ENCODE measurements around the gene CAMK1.

Gene CAMK1

DNA sequence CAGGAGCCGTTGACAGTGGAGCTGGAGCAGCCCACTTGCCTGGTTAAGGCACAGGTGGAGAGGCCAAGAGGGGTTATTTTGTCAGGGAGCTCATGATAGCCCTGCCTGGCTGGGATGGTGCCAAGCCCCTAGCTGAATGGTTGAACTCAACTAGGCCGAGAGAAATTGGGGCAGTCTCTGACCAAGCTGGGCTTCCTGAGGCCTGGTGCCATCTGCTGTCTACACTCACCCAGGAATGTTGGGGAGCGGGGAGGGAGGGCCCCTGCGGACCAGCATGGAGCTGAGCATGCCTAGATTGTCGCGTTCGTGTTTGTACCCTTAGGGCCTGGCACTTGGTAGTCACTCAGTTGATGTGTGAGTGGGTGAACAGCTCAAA lies 37.0 kb downstream of the CAMK1 start:
- DNase-seq = no peak

DNA sequence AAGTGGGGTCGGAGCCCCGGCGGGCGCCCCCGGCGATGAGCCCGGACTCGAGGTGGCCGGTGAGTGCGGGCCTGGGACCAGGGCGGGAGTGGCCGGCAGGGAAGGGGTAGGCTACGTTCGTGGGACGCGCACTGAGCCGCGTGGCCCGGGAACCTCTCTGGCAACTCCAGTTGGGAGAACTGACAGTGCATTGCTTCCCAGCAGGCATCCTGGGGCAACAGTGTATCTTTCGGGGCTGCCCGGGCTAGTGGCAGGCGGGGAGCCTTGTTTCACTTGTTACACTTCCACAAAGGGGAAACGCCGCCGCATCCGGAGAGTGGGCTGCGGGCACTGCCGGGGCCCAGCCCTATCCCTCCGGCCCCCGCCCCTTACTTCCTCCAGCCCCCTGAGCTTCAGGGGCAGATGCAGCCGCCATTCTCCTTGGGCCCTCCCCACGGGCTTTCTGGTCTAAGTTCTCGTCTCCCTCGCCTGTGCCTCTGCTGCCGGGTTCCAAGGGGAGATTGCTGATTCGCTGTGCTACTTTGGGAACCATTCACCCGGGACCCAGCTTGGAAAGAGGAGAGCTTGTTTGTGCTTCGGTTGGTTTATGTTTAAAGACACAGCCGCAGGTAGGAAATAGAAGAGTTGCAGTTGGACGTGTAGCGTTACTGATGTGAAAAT lies 37.5 kb downstream of the CAMK1 start:
- DNase-seq = peak; percentile 60 to 76

DNA sequence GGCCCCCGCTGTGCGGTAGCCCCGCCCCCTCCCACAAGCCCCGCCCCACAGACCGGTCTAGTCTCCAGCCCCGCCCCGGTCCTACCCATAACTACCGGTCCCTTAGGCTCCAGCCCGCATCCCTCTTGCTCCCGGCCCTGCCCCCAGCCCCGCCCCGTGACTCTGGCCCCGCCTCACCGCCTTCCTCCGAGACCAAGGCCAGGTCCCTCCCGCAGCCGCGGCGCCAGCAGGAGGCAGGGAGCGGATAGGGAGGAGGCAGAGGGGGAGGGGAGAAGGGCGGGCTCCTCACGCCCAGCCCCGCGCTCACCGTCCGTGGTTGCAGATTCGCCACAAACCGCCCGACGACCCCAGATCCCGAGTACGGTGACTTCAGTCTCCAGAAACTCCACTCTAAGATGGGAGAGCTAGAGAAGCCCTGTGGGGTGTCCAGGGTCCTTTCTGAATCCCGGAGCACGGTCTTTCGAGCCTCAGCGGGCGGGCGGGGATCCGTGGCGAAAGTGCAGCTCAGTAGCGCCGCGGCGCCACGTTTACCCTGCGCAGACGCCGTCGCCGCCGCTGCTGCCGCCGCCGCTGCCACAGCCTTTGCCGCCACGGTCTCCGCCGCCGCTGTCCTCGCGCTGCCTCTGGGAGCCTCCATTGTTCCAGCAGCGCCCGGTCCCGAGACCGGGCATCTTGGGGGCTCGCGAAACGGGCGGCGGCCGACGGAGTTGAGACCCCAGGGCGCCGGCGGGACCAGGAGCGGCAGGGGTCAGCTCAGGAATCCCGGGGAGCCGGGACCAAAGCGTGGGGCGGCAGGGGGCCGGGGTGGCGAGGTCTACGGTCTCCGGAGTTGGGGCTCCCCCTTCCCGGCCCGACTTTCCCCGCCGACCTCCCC lies 38.3 kb downstream of the CAMK1 start, which contains the start of gene BRPF1:
BRPF1 (plus strand) TSS at position 530 of the 874 bp plus-strand sequence. CDS start 2,406 bp downstream, outside the sequence.
- peak; percentile 99 for DNase-seq

DNA sequence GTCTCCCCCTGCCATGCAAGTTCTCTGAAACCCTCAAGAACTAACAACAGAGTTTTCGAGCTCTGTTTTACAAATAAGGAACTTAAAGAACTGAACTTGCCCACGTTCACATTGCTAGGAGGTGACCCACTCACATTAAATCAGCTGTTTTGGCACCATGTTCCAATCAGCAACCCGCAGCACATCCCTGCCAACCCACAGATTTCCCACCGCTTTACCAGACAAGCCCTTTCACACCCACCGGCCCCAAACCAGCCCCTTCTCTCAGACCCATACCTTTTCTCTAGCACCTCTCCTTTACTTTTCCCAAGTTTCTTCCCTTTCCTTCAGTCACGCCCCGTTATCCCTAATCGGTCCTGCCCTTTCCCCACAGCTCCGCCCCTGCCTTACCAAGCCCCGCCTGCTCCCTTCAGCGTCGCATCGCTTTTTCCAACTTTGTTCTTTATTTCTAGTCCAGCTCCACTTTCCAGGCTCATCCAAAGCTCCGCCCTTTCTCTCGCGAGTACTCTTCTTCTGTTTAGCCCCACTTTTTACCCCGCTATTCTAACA lies 39.0 kb downstream of the CAMK1 start:
- DNase-seq = peak; percentile 54 to 73

DNA sequence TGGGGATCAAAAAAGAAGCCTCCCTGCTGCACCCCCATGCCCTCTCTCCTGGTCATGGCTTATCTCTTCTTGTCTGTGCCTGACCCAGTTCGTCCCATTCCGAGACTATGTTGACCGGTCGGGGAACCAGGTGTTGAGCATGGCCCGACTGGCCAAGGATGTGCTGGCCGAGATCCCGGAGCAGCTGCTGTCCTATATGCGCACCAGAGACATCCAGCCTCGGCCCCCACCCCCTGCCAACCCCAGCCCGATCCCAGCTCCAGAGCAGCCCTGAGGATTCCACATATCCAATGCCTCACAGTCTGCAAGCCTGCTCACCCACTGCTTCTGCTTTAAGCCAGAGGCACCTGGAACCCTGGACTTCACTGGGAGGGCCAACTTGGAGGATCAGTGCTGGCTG lies 40.3 kb downstream of the CAMK1 start:
- no peak for DNase-seq

DNA sequence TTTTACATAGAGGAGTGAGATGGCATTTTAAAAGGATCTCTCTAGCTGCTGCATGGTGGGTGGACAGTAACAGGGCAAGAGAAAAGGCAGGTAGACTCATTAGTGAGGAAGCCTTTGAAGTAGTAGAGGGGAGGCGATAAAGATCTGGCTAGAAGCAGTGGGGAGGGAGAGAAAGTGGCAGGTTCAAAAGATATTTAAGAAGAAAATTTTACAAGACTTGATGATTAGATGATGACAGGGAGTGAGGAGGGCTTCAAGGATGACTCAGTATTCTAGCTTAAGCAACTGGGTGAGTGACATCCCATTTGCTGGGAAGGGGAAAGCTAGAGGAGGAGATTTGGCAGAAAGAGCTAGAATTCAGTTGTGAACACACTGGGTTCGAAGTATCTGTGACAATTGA lies 42.0 kb downstream of the CAMK1 start:
- no peak for DNase-seq

DNA sequence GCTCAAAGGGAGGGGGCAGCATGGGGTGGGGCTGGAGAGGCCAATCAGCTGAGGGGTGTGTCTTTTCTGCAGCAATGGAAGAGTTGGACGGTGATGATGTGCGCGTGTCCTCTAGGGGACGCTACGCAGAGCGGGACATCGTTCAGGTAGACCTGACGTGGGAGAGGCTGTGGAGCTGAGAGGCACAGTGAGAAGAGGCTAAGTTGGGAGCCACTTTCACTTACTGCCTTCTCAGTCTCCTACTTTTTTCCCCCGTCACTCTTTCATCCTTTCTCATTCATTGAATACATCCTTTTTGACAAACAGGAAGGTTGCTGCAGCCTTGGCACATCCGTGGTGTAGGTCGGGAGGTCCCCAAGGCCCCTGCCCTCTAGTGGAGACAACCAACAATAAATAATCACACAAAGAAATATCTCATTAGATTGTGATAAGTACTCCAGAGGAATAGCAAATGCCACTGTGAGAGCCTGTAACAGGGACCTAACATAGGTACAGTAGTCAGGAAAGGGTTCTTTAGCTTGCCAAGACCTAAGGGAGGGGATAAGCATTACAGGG lies 42.6 kb downstream of the CAMK1 start:
- DNase-seq = no peak

DNA sequence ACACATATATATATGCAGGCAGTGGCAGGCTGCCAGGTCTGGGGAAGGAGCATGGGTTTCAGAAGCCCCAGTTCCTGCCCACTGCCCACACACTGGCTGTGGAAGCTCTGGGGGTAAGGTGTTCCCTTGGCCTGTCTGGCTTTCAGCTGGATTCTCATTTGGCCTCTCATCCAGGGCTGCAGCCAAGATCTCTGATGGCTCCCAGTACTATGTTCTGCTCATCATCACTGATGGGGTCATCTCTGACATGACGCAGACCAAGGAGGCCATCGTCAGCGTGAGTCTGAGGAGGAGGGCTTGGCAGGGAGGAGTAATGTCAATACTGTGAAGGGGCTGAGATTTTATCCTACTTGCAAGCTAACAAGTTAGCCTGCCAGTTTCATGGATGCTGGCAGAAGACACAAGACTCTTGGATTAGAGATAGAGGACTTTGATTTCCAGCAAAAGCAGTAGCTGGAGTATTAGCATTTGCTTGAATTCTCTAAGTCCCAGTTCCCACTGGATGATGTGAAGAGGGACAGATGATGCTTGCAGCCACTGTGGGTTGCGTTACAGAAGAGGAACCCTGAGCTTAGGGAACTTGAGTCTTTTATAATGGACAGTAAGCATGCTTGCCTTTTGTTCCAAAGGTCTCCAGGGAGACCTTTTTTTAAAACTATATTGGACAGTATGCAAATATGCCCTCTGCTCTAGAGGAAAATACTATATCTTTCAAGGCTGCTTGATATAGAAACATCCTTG lies 43.8 kb downstream of the CAMK1 start:
- peak in 1 of 2 donors; percentile 25 for DNase-seq

DNA sequence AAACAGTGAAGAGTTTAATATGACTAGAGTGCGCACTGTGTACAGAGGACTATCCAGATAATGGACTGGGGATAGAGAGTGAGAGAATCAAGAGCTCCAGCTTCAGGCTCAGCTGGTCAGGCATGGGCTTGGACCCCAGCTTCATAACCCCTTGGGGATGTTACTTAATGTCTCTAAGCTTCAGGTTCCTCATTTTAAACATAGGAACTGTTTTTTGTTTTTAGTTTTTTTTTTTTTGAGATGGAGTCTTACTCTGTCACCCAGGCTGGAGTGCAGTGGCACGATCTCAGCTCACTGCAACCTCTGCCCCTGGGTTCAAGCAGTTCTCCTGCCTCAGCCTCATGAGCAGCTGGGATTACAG lies 48.1 kb downstream of the CAMK1 start:
- DNase-seq = no peak

DNA sequence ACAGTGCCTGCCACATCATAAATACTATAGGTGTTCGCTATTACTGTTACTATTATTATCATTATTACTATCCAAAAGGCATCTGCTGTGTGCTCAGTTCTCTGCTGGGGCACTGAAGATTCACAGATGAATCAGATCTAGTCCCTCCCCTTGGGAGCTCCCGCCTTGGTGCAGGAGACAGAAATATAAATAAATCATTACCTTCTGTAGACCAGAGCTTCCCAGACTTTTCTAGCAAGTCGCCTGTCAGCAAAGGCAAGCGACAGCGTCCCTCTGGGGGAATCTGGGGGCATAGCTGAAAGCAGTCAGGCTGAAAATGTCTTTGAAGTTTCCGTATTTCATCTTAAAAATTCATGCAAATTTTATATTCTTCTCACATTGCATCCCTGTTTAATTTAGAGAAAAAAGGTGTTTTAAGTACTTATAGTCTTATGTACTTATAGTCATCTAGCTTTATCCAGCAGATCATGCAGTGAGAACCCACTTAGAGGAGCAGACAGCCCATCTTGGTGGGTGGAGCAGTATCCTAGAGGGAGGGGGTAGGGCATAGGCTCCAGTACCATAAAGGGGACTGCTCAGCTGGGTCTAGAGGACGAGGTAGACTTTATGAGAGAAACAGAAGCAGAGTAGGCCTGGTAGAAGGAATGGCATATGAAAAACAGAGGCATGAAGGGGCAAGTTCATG lies 48.6 kb downstream of the CAMK1 start:
- DNase-seq = no peak

DNA sequence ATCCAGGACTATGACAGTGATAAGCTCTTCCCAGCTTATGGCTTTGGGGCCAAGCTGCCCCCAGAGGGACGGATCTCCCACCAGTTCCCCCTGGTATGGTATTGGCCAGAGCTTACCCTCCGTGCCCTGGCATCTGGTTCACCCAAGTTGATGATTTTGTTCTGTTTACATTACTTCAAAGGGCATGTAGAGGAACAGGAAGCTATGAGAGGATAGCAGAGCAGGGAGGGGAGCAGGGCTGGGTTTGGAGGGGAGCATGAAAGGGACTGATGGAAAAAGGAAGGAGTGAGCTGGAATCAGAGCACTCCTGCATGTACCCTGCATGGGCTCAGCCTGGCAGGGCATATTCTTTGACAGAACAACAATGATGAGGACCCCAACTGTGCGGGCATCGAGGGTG lies 51.6 kb downstream of the CAMK1 start:
- no peak for DNase-seq

DNA sequence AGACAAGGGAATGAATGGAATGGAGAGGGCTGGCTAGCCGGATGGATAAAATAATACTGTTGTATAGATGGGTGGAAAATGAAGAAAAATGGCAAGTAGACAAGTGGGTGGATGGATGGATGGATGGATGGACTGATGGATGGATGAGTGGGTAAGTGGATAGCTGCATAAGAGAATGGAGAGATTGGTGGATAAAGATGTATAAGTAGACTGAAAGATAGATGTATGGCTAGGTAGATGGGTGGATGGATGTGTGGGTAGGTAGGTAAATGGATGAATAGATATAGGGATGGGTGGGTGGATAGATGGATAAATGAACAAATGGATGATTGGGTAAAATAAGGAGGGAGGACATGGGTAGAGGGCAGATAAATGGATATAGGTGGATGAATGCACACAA lies 52.2 kb downstream of the CAMK1 start:
- no peak for DNase-seq

DNA sequence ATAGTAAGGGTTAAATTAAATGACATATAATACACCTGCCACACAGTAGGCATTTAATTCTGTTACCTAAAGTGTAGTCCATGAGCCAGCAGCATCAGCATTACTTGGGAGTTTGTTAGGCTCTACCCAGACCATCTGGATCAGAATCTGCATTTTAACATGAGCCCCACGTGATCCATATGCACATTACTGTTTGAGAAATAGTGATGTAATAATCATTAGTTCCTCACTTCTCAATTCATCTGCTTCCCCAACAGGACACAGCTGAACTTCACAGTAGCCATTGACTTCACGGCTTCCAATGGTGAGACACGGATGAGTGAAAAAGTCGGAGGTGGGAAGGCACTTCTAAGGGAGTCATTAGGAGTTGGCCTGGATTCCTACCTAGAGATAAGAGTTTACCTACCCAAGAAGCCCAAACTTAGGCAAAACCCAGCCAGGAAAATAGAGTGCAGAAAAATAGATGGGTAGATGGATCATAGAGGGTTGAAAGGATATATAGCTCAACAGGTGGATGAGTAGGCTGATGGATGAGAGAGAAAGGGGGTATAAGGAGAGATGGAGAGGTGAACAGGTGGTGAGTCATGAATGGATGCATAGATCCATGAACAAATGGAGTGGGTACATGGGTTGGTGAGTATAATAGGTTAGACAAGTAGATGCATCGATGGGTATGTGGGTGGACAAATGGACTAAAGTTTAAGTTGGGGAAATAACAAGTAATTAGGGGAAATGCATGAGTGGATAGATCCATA lies 52.8 kb downstream of the CAMK1 start:
- DNase-seq = peak; percentile 47 to 68

DNA sequence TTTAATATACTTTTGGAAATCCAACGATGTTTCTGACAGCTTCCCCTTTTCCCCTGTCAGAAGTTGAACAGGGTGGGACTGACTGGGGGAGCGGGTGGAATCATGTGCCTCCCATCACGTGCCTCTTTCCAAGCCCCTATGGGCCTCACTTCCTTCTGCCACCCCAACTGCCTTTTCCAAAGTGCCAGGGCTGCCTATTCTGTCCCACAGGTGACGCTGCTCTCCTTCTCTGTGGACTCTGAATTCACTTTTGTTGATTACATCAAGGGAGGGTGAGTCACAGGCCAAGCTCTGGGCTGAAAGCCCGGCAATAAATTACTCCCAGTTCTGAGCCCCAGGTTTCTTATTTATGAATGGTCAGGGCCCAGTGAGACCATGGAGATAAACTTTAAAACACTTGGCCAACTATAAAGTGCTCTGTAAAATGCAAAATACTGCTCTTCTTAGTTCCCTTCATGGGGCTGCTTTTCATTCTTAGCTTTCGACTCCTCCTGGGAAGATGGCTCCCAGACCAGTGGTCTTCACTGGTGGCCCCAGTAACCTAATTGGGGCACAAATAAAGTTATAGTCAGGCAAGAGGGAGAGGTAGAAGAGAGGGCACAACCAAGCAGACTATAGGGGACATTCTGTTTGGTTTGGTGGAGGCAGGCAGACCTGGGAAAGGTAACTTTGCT lies 53.8 kb downstream of the CAMK1 start:
- DNase-seq = peak; percentile 89 to 94

DNA sequence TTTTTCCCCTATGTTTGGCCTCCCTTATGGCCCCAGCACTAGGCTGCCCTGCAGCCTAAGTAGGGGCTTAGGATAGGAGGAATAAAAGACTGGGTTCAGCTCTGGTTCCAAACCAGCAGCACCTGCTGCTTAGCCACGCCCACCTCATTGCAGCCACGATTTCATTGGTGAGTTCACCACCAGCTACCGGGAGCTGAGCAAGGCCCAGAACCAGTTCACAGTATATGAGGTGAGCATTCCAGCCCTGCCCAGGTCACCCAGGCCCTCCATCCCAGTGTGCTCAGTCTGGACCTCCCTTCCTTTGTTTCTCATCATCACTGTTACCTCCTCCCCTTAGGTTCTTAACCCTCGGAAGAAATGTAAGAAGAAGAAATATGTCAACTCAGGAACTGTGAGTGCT lies 54.6 kb downstream of the CAMK1 start:
- no peak for DNase-seq

DNA sequence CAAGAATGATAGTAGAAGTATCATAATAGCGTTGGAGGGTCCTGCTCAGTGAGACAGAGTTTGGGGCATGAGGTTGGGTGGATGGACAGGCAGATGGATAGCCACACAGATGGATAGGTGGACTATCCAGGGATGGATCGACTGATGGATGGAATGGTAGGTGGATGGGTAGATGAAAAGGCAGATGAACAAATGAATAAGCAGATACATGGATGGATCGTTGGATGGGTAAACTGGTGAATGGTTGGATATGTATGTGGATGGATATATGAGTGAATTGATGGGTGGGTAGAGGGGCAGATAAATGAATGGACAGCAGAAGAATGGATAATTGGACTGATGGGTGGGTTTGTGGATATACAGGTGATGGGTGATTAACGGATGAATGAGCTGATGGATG lies 56.6 kb downstream of the CAMK1 start:
- no peak for DNase-seq

DNA sequence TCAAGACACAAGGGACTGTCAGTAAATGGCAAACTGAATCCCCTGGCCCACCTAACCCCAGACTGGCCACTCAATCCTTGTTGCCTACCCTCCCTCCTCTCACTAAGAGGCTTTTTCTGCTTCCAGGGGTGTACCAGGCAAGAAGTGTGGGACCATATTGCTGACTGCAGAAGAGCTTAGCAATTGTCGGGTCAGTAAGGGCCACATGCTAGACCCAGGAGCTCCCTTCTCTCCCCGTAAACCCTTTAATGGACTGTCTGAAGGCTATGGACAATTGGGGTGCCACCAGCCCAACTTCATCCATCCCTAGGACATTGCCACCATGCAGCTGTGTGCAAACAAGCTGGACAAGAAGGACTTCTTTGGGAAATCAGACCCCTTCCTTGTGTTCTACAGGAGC lies 57.3 kb downstream of the CAMK1 start:
- no peak for DNase-seq

DNA sequence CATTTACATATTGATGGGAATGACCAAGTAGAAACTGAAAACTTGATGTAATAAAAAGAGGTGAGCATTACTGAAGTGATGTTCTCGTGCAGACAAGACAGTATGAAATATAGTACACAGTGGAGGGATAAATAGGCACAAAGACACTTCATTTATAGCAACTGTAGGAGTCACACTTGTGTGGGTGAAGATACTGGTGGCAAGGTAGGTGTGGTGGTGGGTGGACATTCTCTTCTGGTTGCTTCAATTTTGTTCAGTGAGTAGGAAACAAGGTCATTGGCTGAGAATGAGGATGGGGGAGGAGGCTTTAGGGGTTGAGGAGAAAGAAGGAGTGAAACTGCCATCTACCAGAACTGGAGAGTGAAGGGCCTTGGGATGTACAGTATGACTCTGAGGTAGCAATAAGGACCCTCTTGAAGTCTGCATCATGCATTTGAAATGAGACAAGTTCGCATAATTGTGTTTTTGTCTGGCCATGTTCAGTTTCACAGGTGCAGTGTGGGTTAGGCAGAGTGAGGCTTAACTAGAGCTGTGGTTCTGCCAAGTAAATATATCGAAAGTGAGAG lies 59.5 kb downstream of the CAMK1 start:
- DNase-seq = no peak
